Upper lobe of right lung (tissue), 1 donor: ENCODE results near the gene SETD1B. TPM values are rescaled to one million over a fixed set of nuclear protein-coding genes. Genes with fewer than 3 reads are reported as not detected.
A peak's percentile ranks its signal among the peaks of the same experiment; 100 is the strongest.

Experiments
- ATAC-seq: fragments of 200-7000 bp; cut with Tn5 transposase; one replicate; pipeline ENCODE4 v1.9.1; 2020; ENCODE audit warnings: mild to moderate bottlenecking, moderate library complexity
- DNase-seq: peaks from one replicate; pipeline ENCODE4 v3.0.0-alpha.2; 2020
- H3K27ac ChIP-seq: fragments of 200-600 bp; one replicate; pipeline ENCODE4 v1.8.0; 2022
- H3K27me3 ChIP-seq: fragments of 200-600 bp; one replicate; pipeline ENCODE4 v1.8.0; 2022; ENCODE audit warnings: mild to moderate bottlenecking
- H3K36me3 ChIP-seq: fragments of 200-600 bp; one replicate; pipeline ENCODE4 v1.8.0; 2022
- H3K4me1 ChIP-seq: fragments of 200-600 bp; one replicate; pipeline ENCODE4 v1.8.0; 2022
- H3K4me3 ChIP-seq: fragments of 200-600 bp; one replicate; pipeline ENCODE4 v1.8.0; 2022; ENCODE audit warnings: mild to moderate bottlenecking
- H3K9me3 ChIP-seq: fragments of 200-600 bp; one replicate; pipeline ENCODE4 v1.8.0; 2022
- intact Hi-C: fragments of 100-400 bp; cut with DNase I; formaldehyde crosslinking; loops from one replicate; pipeline ENCODE4 v1.11.0; 2022
- total RNA-seq: library from RNA; stranded (reverse); fragmentation: NEBNext Ultra II Directional; extraction: Animal tissue kit (Norgen Biotek cat#: 25700); gene quantifications from one replicate; pipeline ENCODE4 v1.2.1, GENCODE V29; 2021
- TF ChIP-seq, protein P1 (sequence below): fragments of 200-600 bp; IDR thresholded peaks from one replicate; pipeline ENCODE4 v1.8.0; 2022; ENCODE audit warnings: antibody characterized with exemption
- donor health status: DM: no; HTN: yes; CAD: no; lungs with severe emphysema.

Gene SETD1B
- total RNA-seq, 1 donor from 2014 or later: 18.4 TPM

DNA sequence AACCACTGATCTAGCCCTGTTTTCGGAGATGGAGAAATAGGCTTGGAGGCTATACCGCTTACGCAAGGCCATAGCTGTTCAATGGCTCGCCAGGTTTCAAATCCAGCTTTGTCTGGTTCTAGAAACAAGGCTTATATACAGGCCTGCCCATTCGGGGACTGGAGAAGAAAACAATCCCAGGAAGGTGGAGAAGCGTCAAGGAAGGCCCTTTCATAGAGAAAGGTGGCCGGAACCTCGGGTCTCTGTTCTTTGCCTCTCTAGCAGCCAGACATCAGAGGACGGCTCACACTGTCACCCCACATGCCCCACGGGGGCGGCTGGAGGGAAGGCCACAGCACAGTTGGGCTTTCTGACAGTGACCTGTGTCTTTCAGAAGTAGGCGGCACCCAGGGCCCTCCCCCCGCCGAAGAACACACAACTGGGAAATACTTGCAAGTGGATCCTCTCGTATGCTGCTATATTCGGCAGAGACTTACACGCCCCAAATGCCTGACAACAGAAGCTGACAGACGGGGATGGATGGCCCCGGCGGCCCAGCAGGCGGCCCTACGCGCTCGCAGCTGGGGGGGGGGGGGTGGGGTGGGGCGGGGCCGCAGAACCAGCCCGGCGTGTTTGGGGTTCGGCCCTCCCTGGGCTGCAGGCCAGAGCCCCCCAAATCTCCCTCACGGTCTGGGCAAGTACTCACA is 4.5 kb upstream of the SETD1B start:
- ATAC-seq (peak; percentile 24), DNase-seq (peak; percentile 84)
- peaks cover 49% of the 10 kb centered on the region for H3K4me1 ChIP-seq
- no peaks in the 10 kb centered on the region for H3K27me3 ChIP-seq
- H3K27ac ChIP-seq: peak overlapping the region; percentile 100
- peak overlapping the region; percentile 71 for H3K4me3 ChIP-seq
- intact Hi-C loops: no loop called here
- H3K36me3 ChIP-seq: peaks cover 17% of the 10 kb centered on the region
- H3K9me3 ChIP-seq: no peaks in the 10 kb centered on the region
- TF ChIP-seq, protein P1, sequence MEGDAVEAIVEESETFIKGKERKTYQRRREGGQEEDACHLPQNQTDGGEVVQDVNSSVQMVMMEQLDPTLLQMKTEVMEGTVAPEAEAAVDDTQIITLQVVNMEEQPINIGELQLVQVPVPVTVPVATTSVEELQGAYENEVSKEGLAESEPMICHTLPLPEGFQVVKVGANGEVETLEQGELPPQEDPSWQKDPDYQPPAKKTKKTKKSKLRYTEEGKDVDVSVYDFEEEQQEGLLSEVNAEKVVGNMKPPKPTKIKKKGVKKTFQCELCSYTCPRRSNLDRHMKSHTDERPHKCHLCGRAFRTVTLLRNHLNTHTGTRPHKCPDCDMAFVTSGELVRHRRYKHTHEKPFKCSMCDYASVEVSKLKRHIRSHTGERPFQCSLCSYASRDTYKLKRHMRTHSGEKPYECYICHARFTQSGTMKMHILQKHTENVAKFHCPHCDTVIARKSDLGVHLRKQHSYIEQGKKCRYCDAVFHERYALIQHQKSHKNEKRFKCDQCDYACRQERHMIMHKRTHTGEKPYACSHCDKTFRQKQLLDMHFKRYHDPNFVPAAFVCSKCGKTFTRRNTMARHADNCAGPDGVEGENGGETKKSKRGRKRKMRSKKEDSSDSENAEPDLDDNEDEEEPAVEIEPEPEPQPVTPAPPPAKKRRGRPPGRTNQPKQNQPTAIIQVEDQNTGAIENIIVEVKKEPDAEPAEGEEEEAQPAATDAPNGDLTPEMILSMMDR: peak; percentile 13

DNA sequence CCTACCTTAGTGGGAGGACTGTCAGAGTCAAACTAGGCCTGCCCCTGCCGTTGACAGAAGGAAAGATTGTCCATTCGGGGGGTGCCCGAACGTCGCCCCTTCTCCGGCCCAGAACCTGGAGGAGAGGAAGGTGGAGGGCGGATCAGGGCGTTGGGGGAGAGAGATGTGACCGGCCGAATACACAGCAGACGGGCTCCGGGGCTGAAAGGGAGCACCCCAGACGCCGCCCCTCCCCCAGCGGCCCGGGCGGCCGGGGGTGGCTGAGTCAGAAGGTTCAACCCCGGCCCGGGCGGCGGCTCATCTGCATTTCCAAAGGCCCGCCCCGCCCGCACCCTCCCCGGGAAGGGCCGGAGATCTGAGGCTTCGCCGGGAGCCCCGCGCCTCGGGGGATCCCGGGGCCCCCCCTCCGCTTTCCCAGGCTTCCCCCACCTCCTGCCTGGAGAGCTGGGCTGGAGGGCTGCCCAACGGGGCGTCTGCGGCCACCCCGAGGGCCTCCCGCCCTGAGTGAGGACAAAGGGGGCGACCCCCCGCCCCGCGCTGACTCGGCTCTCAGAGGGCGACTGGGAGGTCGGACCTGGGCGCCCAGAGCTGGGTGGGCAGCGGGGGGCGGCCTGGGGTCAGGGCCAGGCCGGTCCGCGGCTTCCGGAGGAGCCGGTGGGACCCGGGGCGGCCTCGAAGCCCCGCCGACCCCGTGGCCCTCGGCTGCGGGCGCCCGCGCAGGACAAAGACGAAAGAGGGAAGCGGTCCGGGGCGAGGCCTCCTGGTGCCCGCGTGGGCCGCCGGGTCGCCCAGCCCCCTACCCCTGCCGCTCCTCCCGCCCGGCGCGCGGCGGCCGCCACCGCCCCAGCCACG is 3.7 kb upstream of the SETD1B start:
- peak overlapping the region; percentile 71 for H3K4me3 ChIP-seq
- TF ChIP-seq, protein P1: no peak
- intact Hi-C loops: no loop called here
- H3K36me3 ChIP-seq: peaks cover 16% of the 10 kb centered on the region
- H3K9me3 ChIP-seq: no peaks in the 10 kb centered on the region
- peaks cover 41% of the 10 kb centered on the region for H3K4me1 ChIP-seq
- ATAC-seq: peak; percentile 71
- H3K27ac ChIP-seq: peak overlapping the region; percentile 100
- H3K27me3 ChIP-seq: no peaks in the 10 kb centered on the region
- peak; percentile 97 for DNase-seq

DNA sequence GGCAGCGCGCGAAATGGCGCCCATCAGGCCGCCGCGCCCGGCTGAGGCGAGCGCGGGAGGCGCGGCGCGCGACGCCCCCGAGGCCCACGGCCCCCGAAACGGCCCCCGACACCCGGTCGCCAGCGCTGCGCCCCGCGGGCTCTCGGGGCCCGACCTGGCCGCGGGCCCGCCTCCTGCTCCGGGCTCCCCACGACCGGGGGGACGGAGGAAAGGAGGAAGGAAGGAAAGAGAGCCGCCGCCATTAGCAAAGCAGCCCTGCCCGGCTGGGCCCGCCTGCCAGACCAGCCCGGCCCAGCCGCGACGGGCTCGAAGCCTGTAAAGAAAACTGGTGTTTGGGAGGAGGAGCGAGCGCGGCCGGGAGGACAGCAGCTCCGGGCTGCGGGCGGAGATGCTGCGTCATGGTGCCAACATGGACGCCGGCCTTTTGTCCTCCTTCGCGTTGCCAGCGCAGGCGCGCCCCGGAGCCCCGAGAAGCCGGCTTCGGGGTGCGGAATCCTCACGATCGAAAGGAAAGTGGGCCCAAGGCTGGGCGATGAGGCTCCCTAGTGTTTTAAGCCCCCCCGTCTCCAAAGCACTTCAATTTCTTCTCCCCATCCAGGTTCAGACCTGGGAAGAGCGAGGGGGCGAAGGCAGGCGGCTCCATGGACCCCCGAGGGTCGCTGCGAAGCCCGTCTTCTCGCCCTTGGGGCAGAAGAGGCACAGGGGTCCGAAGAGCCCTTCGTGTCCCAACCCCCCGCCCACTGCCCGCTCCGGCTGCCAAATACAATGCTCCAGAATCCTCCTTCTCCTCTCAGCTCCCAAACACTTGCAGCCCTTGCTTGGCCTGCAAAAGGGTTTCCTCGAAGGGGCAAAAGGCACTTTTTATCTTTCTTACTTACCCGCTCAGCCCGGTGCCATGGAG is 2.9 kb upstream of the SETD1B start:
- Histone ChIP-seq H3K27me3 (no peaks in the 10 kb centered on the region), H3K27ac (peak overlapping the region; percentile 100), H3K36me3 (peaks cover 8% of the 10 kb centered on the region), H3K4me3 (peak overlapping the region; percentile 71), H3K9me3 (no peaks in the 10 kb centered on the region), H3K4me1 (peaks cover 41% of the 10 kb centered on the region)
- intact Hi-C loops: no loop called here
- TF ChIP-seq, protein P1: no peak
- peak; percentile 0 for ATAC-seq
- peak; percentile 86 for DNase-seq

DNA sequence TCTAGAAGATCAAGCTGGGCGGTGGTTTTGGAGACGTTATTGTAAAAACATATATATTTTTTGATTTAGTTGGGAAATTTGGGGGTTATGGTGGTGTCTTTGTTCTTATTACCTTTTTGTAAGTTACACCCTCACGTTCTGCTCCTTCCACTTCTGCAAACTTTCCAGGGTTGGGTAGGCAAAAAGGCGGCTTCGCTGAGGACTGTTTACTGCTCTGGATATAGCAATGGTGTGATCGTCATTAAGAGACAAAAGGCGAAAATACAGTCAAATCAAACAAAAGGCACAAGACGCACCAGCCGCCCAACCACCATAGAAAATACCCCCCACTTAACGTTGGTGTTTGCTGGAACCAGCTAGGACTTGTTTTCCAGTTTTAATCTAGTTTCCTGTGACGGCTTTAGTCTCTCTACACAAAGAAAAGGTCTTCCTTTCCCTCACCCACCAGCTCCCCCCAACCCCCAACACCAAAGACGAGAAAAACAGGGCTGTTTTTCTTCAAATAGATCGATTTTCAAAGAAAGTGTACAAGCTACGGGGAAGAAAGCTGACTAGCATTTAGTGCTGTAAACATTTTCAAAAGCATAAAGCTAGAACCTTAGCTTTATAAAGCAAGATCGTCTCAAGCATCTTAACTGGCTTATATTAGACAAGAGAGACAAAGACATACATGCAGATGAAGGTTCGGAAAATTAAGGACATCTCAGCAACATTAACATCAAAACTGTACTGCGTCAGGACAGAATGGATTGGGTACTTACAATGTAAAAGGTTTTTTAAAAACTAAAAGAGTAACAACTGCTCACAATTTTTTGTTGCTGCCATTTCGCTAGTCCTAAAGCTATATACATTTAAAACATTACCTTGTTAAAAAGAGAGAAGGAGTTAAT is 2.0 kb upstream of the SETD1B start:
- peaks cover 41% of the 10 kb centered on the region for H3K4me1 ChIP-seq
- no peak for DNase-seq
- no peak for ATAC-seq
- H3K4me3 ChIP-seq: peak overlapping the region; percentile 71
- no peaks in the 10 kb centered on the region for H3K27me3 ChIP-seq
- TF ChIP-seq, protein P1: no peak
- no peaks in the 10 kb centered on the region for H3K9me3 ChIP-seq
- intact Hi-C loops: no loop called here
- peak overlapping the region; percentile 100 for H3K27ac ChIP-seq
- H3K36me3 ChIP-seq: peaks cover 2% of the 10 kb centered on the region
